HEK293 (cell line): Measurements from ENCODE around the gene GAST.

Source experiments
- CTCF ChIA-PET: fragments of 350-600 bp; formaldehyde crosslinking; extraction: SDS; loops from one replicate; lab custom pipeline; 2021; ENCODE audit warnings: antibody characterized with exemption; lab: Yijun Ruan, JAX
- POLR2A ChIA-PET: fragments of 300-600 bp; formaldehyde crosslinking; extraction: SDS; loops from one replicate; lab custom pipeline; 2020; ENCODE audit warnings: antibody characterized with exemption, inconsistent platforms; lab: Yijun Ruan, JAX
- H3K27ac ChIP-seq: fragments of 200-500 bp; sonication (Bioruptor generic); 2 replicates; pipeline ENCODE4 v1.5.1; 2014; ENCODE audit warnings: low read depth, low read length, control low read depth, inconsistent platforms; ENCODE audit errors: extremely low read depth
- H3K36me3 ChIP-seq, 2 experiments: fragments of 200-500 bp in 1 of 2; sonication (Bioruptor generic) in 1 of 2; 1 replicate in 1 of 2; 2 replicates in 1 of 2; pipeline ENCODE4 v1.5.1; 2014 to 2017; ENCODE audit warnings: inconsistent platforms in 2 of 2, low read length in 2 of 2; ENCODE audit not compliant: control insufficient read depth in 2 of 2, insufficient read depth in 1 of 2
- H3K4me1 ChIP-seq: fragments of 200-500 bp; sonication (Bioruptor generic); 2 replicates; pipeline ENCODE4 v1.5.1; 2014; ENCODE audit warnings: mild to moderate bottlenecking, low read length, inconsistent platforms; ENCODE audit not compliant: control insufficient read depth, insufficient read depth
- H3K4me3 ChIP-seq: 2 replicates; pipeline ENCODE4 v1.5.1; 2011; ENCODE audit warnings: low read depth, mild to moderate bottlenecking, control low read depth, low read length, moderate library complexity
- H3K9me3 ChIP-seq: fragments of 200-500 bp; sonication (Bioruptor generic); 2 replicates; pipeline ENCODE4 v1.5.1; 2014; ENCODE audit warnings: low read depth, low read length, inconsistent platforms; ENCODE audit not compliant: control insufficient read depth, insufficient read depth
- GLIS2 ChIP-seq: fragments of 450-650 bp; formaldehyde crosslinking; IDR thresholded peaks from 2 replicates; pipeline ENCODE4 v1.5.1; 2016; ENCODE audit warnings: missing biosample characterization, missing genetic modification characterization
- HOXD13 ChIP-seq: sonication (generic); formaldehyde crosslinking; IDR thresholded peaks from 2 replicates; pipeline ENCODE4 v1.8.0; 2022; ENCODE audit warnings: missing genetic modification reagents, borderline replicate concordance
- KLF7 ChIP-seq: fragments of 450-650 bp; formaldehyde crosslinking; IDR thresholded peaks from 2 replicates; pipeline ENCODE4 v1.5.1; 2016; ENCODE audit warnings: missing biosample characterization, missing genetic modification characterization, borderline replicate concordance
- OSR2 ChIP-seq: fragments of 450-650 bp; formaldehyde crosslinking; IDR thresholded peaks from 2 replicates; pipeline ENCODE4 v1.5.1; 2016; ENCODE audit warnings: missing biosample characterization, missing genetic modification characterization
- WT1 ChIP-seq: fragments of 450-650 bp; formaldehyde crosslinking; IDR thresholded peaks from 2 replicates; pipeline ENCODE4 v1.5.1; 2016; ENCODE audit warnings: missing biosample characterization, missing genetic modification characterization
- ZBTB17 ChIP-seq: fragments of 450-650 bp; formaldehyde crosslinking; IDR thresholded peaks from 2 replicates; pipeline ENCODE4 v1.5.1; 2016; ENCODE audit warnings: missing biosample characterization, missing genetic modification characterization
- ZBTB21 ChIP-seq: fragments of 450-650 bp; formaldehyde crosslinking; IDR thresholded peaks from 2 replicates; pipeline ENCODE4 v1.5.1; 2017; ENCODE audit warnings: missing biosample characterization, missing genetic modification characterization
- ZFP41 ChIP-seq: fragments of 450-650 bp; formaldehyde crosslinking; IDR thresholded peaks from 2 replicates; pipeline ENCODE4 v1.5.1; 2016; ENCODE audit warnings: missing biosample characterization, missing genetic modification characterization, borderline replicate concordance
- ZFP69B ChIP-seq: fragments of 450-650 bp; formaldehyde crosslinking; IDR thresholded peaks from 2 replicates; pipeline ENCODE4 v1.5.1; 2016; ENCODE audit warnings: missing biosample characterization, missing genetic modification characterization
- ZNF121 ChIP-seq: fragments of 450-650 bp; formaldehyde crosslinking; IDR thresholded peaks from 2 replicates; pipeline ENCODE4 v1.5.1; 2016; ENCODE audit warnings: missing biosample characterization, missing genetic modification characterization
- ZNF202 ChIP-seq: fragments of 450-650 bp; formaldehyde crosslinking; IDR thresholded peaks from 2 replicates; pipeline ENCODE4 v1.5.1; 2016; ENCODE audit warnings: missing biosample characterization, missing genetic modification characterization, borderline replicate concordance
- ZNF239 ChIP-seq: fragments of 450-650 bp; formaldehyde crosslinking; IDR thresholded peaks from 2 replicates; pipeline ENCODE4 v1.5.1; 2016; ENCODE audit warnings: missing biosample characterization, missing genetic modification characterization
- ZNF391 ChIP-seq: fragments of 450-650 bp; formaldehyde crosslinking; IDR thresholded peaks from 2 replicates; pipeline ENCODE4 v1.5.1; 2016; ENCODE audit warnings: low read depth, missing biosample characterization, missing genetic modification characterization, borderline replicate concordance
- ZNF510 ChIP-seq: fragments of 450-650 bp; formaldehyde crosslinking; IDR thresholded peaks from 2 replicates; pipeline ENCODE4 v1.5.1; 2018; ENCODE audit warnings: mild to moderate bottlenecking, missing genetic modification characterization, missing biosample characterization; ENCODE audit not compliant: insufficient replicate concordance
- ZNF544 ChIP-seq: fragments of 450-650 bp; formaldehyde crosslinking; IDR thresholded peaks from 2 replicates; pipeline ENCODE4 v1.5.0; 2017; ENCODE audit warnings: missing biosample characterization, missing genetic modification characterization
- ZNF571 ChIP-seq: fragments of 450-650 bp; formaldehyde crosslinking; IDR thresholded peaks from 2 replicates; pipeline ENCODE4 v1.5.0; 2017; ENCODE audit warnings: missing biosample characterization, missing genetic modification characterization
- ZNF660 ChIP-seq: fragments of 450-650 bp; IDR thresholded peaks from 2 replicates; pipeline ENCODE4 v1.5.1; 2018; ENCODE audit warnings: missing biosample characterization, mild to moderate bottlenecking, missing genetic modification characterization
- ZNF792 ChIP-seq: fragments of 450-650 bp; formaldehyde crosslinking; IDR thresholded peaks from 2 replicates; pipeline ENCODE4 v1.5.1; 2016; ENCODE audit warnings: missing biosample characterization, missing genetic modification characterization
- ZNF843 ChIP-seq: fragments of 450-650 bp; formaldehyde crosslinking; IDR thresholded peaks from 2 replicates; pipeline ENCODE4 v1.5.1; 2016; ENCODE audit warnings: missing biosample characterization, missing genetic modification characterization
- ZSCAN16 ChIP-seq: fragments of 450-650 bp; formaldehyde crosslinking; IDR thresholded peaks from 2 replicates; pipeline ENCODE4 v1.5.1; 2016; ENCODE audit warnings: missing biosample characterization, missing genetic modification characterization
- TF ChIP-seq, protein P1 (sequence below): fragments of 450-650 bp; formaldehyde crosslinking; IDR thresholded peaks from 2 replicates; pipeline ENCODE4 v1.5.1; 2016; ENCODE audit warnings: missing biosample characterization, missing genetic modification characterization
- TF ChIP-seq, protein P2 (sequence below): fragments of 450-650 bp; formaldehyde crosslinking; IDR thresholded peaks from 2 replicates; pipeline ENCODE4 v1.5.1; 2016; ENCODE audit warnings: missing biosample characterization, missing genetic modification characterization
- TF ChIP-seq, protein P3 (sequence below): fragments of 450-650 bp; formaldehyde crosslinking; optimal IDR thresholded peaks from 2 replicates; pipeline ENCODE3; 2016; ENCODE audit warnings: missing biosample characterization, mild to moderate bottlenecking, missing genetic modification characterization
- TF ChIP-seq, protein P4 (sequence below): fragments of 450-650 bp; formaldehyde crosslinking; IDR thresholded peaks from 2 replicates; pipeline ENCODE4; 2016; ENCODE audit warnings: missing biosample characterization, missing genetic modification characterization
- TF ChIP-seq, protein P5 (sequence below): fragments of 450-650 bp; formaldehyde crosslinking; conservative IDR thresholded peaks from 2 replicates; pipeline ENCODE4 v1.5.1; 2016; ENCODE audit warnings: low read depth, missing biosample characterization, missing genetic modification characterization

Gene GAST

DNA sequence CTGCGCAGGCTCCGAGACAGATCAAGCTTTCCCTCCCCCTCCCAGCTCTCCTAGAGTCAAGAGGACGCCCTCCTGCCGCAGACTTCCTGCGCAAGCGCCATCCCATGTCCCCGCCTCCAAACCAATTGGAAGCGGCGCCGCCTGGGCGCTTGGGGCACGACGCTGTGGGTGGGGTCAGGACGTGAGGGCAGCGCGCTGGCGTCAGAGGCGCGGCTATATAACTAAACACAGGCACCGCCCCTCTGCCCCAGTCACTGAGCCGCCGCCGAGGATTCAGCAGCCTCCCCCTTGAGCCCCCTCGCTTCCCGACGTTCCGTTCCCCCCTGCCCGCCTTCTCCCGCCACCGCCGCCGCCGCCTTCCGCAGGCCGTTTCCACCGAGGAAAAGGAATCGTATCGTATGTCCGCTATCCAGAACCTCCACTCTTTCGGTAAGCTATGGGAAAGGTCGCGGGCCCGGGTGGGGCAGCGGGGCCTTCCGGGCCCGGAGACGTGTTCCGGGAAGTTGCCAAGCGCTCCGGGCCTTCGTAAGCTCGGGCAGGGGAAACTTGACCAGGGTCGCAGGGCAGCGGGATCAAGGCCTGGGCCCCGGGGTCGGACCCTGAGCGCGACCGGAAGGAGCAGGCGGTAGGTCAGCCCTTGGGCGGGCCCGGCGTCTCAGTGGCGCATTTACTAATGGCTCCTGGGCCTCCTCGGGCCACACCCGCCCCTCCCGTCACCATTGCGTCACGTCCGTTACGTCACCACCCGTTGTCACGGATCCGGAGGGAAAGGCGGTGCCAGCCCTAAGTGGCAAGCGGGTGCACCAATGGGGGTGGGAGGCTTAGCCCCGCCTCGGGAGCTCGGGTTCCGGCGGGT, 23.3 kb upstream of the GAST start, which contains the start of gene EIF1:
TSS of gene EIF1 (plus strand) at position 245 of the 856 bp plus-strand sequence. CDS start at position 399, 154 bp downstream.
- POLR2A ChIA-PET: interaction anchor here (0.5 to 5.0 kb wide), 129 partner anchors 9 to 1772 kb away, joined by 3 to 104 read pairs (median 4); partner anchors contain the start of genes ACLY, CNP, DNAJC7 and FKBP10
- H3K27ac ChIP-seq: peak within 1 kb of the TSS; percentile 89
- CTCF ChIA-PET: interaction anchor here (0.6 to 1.9 kb wide), 19 partner anchors 10 to 332 kb away, joined by 3 to 11 read pairs (median 4); no protein-coding TSS in a partner anchor
- H3K4me1 ChIP-seq: no peaks in the 10 kb centered on the region
- peak within 1 kb of the TSS; percentile 96 for H3K4me3 ChIP-seq
- H3K9me3 ChIP-seq: no peaks in the 10 kb centered on the region
- H3K36me3 ChIP-seq: peaks cover 27 to 46% of the 10 kb centered on the region in 2 experiments
- no peak for TF ChIP-seq ZNF843 (tag by site-specific recombination)
- TF ChIP-seq ZNF391 (tag by site-specific recombination): peak; percentile 96
- TF ChIP-seq KLF7 (tag by site-specific recombination): peak; percentile 99
- TF ChIP-seq, protein P1, sequence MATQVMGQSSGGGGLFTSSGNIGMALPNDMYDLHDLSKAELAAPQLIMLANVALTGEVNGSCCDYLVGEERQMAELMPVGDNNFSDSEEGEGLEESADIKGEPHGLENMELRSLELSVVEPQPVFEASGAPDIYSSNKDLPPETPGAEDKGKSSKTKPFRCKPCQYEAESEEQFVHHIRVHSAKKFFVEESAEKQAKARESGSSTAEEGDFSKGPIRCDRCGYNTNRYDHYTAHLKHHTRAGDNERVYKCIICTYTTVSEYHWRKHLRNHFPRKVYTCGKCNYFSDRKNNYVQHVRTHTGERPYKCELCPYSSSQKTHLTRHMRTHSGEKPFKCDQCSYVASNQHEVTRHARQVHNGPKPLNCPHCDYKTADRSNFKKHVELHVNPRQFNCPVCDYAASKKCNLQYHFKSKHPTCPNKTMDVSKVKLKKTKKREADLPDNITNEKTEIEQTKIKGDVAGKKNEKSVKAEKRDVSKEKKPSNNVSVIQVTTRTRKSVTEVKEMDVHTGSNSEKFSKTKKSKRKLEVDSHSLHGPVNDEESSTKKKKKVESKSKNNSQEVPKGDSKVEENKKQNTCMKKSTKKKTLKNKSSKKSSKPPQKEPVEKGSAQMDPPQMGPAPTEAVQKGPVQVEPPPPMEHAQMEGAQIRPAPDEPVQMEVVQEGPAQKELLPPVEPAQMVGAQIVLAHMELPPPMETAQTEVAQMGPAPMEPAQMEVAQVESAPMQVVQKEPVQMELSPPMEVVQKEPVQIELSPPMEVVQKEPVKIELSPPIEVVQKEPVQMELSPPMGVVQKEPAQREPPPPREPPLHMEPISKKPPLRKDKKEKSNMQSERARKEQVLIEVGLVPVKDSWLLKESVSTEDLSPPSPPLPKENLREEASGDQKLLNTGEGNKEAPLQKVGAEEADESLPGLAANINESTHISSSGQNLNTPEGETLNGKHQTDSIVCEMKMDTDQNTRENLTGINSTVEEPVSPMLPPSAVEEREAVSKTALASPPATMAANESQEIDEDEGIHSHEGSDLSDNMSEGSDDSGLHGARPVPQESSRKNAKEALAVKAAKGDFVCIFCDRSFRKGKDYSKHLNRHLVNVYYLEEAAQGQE (tag by site-specific recombination): peak; percentile 53
- no peak for TF ChIP-seq ZSCAN16 (tag by site-specific recombination)
- no peak for TF ChIP-seq ZNF510
- peak; percentile 73 for TF ChIP-seq OSR2 (tag by site-specific recombination)
- TF ChIP-seq, protein P2, sequence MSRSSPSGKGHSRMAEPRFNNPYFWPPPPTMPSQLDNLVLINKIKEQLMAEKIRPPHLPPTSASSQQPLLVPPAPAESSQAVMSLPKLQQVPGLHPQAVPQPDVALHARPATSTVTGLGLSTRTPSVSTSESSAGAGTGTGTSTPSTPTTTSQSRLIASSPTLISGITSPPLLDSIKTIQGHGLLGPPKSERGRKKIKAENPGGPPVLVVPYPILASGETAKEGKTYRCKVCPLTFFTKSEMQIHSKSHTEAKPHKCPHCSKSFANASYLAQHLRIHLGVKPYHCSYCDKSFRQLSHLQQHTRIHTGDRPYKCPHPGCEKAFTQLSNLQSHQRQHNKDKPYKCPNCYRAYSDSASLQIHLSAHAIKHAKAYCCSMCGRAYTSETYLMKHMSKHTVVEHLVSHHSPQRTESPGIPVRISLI (tag by site-specific recombination): no peak
- TF ChIP-seq HOXD13 (CRISPR knock-in tag): peak; percentile 91
- peak; percentile 99 for TF ChIP-seq ZBTB21
- TF ChIP-seq ZNF792 (tag by site-specific recombination): peak; percentile 84; the same call in 1 of the 2 replicates
- peak; percentile 91 for TF ChIP-seq GLIS2
- TF ChIP-seq ZNF571 (tag by site-specific recombination): no peak
- peak; percentile 86; the same call in 1 of the 2 replicates for TF ChIP-seq ZNF239 (tag by site-specific recombination)
- TF ChIP-seq ZNF202 (tag by site-specific recombination): no peak
- TF ChIP-seq ZBTB17: peak; percentile 85
- TF ChIP-seq, protein P3, sequence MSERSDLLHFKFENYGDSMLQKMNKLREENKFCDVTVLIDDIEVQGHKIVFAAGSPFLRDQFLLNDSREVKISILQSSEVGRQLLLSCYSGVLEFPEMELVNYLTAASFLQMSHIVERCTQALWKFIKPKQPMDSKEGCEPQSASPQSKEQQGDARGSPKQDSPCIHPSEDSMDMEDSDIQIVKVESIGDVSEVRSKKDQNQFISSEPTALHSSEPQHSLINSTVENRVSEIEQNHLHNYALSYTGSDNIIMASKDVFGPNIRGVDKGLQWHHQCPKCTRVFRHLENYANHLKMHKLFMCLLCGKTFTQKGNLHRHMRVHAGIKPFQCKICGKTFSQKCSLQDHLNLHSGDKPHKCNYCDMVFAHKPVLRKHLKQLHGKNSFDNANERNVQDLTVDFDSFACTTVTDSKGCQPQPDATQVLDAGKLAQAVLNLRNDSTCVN (tag by site-specific recombination): peak; percentile 66
- TF ChIP-seq, protein P4, sequence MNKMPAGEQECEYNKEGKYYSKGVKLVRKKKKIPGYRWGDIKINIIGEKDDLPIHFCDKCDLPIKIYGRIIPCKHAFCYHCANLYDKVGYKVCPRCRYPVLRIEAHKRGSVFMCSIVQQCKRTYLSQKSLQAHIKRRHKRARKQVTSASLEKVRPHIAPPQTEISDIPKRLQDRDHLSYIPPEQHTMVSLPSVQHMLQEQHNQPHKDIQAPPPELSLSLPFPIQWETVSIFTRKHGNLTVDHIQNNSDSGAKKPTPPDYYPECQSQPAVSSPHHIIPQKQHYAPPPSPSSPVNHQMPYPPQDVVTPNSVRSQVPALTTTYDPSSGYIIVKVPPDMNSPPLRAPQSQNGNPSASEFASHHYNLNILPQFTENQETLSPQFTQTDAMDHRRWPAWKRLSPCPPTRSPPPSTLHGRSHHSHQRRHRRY: peak; percentile 93; the same call in 1 of the 2 replicates
- peak; percentile 72 for TF ChIP-seq WT1 (tag by site-specific recombination)
- peak; percentile 25 for TF ChIP-seq ZNF660 (tag by site-specific recombination)
- TF ChIP-seq ZFP69B: peak; percentile 28; the same call in 1 of the 2 replicates
- TF ChIP-seq ZNF121: peak; percentile 92
- no peak for TF ChIP-seq ZFP41 (tag by site-specific recombination)
- TF ChIP-seq ZNF544 (tag by site-specific recombination): no peak
- TF ChIP-seq, protein P5, sequence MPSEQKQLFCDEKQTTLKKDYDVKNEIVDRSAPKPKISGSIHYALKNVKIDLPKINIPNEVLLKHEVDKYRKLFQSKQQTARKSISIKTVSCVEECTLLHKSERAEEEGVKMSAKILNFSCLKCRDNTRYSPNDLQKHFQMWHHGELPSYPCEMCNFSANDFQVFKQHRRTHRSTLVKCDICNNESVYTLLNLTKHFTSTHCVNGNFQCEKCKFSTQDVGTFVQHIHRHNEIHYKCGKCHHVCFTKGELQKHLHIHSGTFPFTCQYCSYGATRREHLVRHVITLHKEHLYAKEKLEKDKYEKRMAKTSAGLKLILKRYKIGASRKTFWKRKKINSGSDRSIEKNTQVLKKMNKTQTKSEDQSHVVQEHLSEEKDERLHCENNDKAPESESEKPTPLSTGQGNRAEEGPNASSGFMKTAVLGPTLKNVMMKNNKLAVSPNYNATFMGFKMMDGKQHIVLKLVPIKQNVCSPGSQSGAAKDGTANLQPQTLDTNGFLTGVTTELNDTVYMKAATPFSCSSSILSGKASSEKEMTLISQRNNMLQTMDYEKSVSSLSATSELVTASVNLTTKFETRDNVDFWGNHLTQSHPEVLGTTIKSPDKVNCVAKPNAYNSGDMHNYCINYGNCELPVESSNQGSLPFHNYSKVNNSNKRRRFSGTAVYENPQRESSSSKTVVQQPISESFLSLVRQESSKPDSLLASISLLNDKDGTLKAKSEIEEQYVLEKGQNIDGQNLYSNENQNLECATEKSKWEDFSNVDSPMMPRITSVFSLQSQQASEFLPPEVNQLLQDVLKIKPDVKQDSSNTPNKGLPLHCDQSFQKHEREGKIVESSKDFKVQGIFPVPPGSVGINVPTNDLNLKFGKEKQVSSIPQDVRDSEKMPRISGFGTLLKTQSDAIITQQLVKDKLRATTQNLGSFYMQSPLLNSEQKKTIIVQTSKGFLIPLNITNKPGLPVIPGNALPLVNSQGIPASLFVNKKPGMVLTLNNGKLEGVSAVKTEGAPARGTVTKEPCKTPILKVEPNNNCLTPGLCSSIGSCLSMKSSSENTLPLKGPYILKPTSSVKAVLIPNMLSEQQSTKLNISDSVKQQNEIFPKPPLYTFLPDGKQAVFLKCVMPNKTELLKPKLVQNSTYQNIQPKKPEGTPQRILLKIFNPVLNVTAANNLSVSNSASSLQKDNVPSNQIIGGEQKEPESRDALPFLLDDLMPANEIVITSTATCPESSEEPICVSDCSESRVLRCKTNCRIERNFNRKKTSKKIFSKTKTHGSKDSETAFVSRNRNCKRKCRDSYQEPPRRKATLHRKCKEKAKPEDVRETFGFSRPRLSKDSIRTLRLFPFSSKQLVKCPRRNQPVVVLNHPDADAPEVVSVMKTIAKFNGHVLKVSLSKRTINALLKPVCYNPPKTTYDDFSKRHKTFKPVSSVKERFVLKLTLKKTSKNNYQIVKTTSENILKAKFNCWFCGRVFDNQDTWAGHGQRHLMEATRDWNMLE (tag by site-specific recombination): 0 out of 2 replicates have a peak, but pooled peaks have one; percentile 19
